Activated naive CD4-positive, alpha-beta T cell treated with anti-CD3 and anti-CD28 coated beads, Interleukin-2, amount 50 U/mL, for 16 hours (primary cell): ENCODE measurements around the gene ENDOV.
"Not testable (repeated sequence)": the region's sequence is repeated elsewhere in the genome, so short reads cannot be mapped to it uniquely, and the experiment has no call there.

Experiments used
- DNase-seq: peaks from one replicate; pipeline ENCODE4 v3.0.0-alpha.2; 2020

Gene ENDOV

GRCh38 chr17:80389011-80389995, 25.7 kb upstream of the ENDOV start:
- no peak for DNase-seq

GRCh38 chr17:80393241-80393890, 21.6 kb upstream of the ENDOV start:
- DNase-seq, result no peak

- DNase-seq, result no peak
Observed at GRCh38 chr17:80393961-80394360, 21.0 kb upstream of the ENDOV start.

GRCh38 chr17:80394629-80395216, 20.2 kb upstream of the ENDOV start:
- no peak for DNase-seq

GRCh38 chr17:80395402-80396151, 19.4 kb upstream of the ENDOV start:
- DNase-seq, result no peak

- DNase-seq, result no peak
Observed at GRCh38 chr17:80396157-80397033, 18.6 kb upstream of the ENDOV start.

GRCh38 chr17:80397034-80397387, 18.0 kb upstream of the ENDOV start:
- no peak for DNase-seq

- DNase-seq, result no peak
Observed at GRCh38 chr17:80397686-80398085, 17.3 kb upstream of the ENDOV start.

GRCh38 chr17:80401086-80401485, 13.9 kb upstream of the ENDOV start:
- not testable (repeated sequence) for DNase-seq

- not testable (repeated sequence) for DNase-seq
Observed at GRCh38 chr17:80402102-80402501, 12.9 kb upstream of the ENDOV start.

- no peak for DNase-seq
Observed at GRCh38 chr17:80402959-80403358, 12.0 kb upstream of the ENDOV start.

GRCh38 chr17:80406146-80406545, 8.8 kb upstream of the ENDOV start:
- no peak for DNase-seq

- not testable (repeated sequence) for DNase-seq
Observed at GRCh38 chr17:80407917-80408316, 7.0 kb upstream of the ENDOV start.

GRCh38 chr17:80408872-80409271, 6.1 kb upstream of the ENDOV start:
- DNase-seq, result no peak

- no peak for DNase-seq
Observed at GRCh38 chr17:80409626-80410025, 5.3 kb upstream of the ENDOV start.

GRCh38 chr17:80410441-80411087, 4.4 kb upstream of the ENDOV start:
- DNase-seq, result not testable (repeated sequence)

- DNase-seq, result no peak
Observed at GRCh38 chr17:80413771-80414507, 1.0 kb upstream of the ENDOV start.

- DNase-seq, result no peak
Observed at GRCh38 chr17:80414508-80414802, 512 bp upstream of the ENDOV start.

- DNase-seq, result no peak
Observed at GRCh38 chr17:80415626-80416137, 715 bp downstream of the ENDOV start.

GRCh38 chr17:80416260-80416939, 1.4 kb downstream of the ENDOV start:
- no peak for DNase-seq
